Peyer's patch (tissue), 4 donors: Measurements from ENCODE around the gene GPR176.

Source experiments
- CTCF ChIP-seq, 6 experiments: fragments of 450-650 bp in 4 of 6; fragments of 200-600 bp in 2 of 6; sonication (generic) in 1 of 6; IDR thresholded peaks; one replicate each; pipeline ENCODE4 v1.5.1; 2017 to 2019; ENCODE audit warnings: antibody characterized with exemption in 6 of 6, mild to moderate bottlenecking in 3 of 6, moderate library complexity in 1 of 6
- POLR2A ChIP-seq, 2 donors: fragments of 450-650 bp; IDR thresholded peaks; one replicate each; pipeline ENCODE4 v1.5.1; 2017; ENCODE audit warnings: antibody characterized with exemption in 2 of 2, mild to moderate bottlenecking in 2 of 2, moderate library complexity in 2 of 2

GRCh38 chr15:39914977-39915376 is 5.1 kb downstream of the GPR176 start:
- TF ChIP-seq CTCF (IDR thresholded peaks at IDR 0.05) (no peak), POLR2A (IDR thresholded peaks at IDR 0.05) (no peak)
